C4-2B (cell line): ENCODE results near the gene TSSK6.

ENCODE experiments used
- ZFX ChIP-seq: fragments of 450-650 bp; IDR thresholded peaks from 2 replicates; pipeline ENCODE4 v1.6.1; 2017
- TF ChIP-seq, protein P1 (sequence below): fragments of 450-650 bp; conservative IDR thresholded peaks from 2 replicates; pipeline ENCODE4 v1.5.1; 2017; ENCODE audit warnings: mild to moderate bottlenecking

DNA sequence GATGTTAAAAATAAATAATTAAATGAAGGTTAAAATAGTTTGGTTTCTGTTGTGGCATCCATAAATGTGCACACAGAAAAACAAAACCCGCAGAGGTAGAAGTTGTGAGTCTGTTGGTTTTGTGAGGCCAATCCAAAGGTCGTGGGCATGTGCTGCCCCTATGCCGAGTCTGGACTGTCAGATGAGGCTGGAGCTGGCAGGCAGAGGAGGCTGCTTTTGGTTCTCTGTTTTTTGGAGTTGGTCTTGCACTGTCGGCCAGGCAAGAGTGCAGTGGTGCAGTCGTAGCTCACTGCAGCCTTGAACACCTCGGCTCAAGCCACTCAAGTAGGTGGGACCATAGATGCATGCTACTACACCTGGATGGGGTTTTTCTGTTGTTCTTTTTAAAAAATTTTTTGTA lies 43.7 kb downstream of the TSSK6 start:
- TF ChIP-seq, protein P1, sequence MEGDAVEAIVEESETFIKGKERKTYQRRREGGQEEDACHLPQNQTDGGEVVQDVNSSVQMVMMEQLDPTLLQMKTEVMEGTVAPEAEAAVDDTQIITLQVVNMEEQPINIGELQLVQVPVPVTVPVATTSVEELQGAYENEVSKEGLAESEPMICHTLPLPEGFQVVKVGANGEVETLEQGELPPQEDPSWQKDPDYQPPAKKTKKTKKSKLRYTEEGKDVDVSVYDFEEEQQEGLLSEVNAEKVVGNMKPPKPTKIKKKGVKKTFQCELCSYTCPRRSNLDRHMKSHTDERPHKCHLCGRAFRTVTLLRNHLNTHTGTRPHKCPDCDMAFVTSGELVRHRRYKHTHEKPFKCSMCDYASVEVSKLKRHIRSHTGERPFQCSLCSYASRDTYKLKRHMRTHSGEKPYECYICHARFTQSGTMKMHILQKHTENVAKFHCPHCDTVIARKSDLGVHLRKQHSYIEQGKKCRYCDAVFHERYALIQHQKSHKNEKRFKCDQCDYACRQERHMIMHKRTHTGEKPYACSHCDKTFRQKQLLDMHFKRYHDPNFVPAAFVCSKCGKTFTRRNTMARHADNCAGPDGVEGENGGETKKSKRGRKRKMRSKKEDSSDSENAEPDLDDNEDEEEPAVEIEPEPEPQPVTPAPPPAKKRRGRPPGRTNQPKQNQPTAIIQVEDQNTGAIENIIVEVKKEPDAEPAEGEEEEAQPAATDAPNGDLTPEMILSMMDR, result no peak
- TF ChIP-seq ZFX, result no peak
